ENCODE results near the gene CIB2. TPM values are rescaled to one million over a fixed set of nuclear protein-coding genes. Genes with fewer than 3 reads are reported as not detected.
A peak's percentile ranks its signal among the peaks of the same experiment; 100 is the strongest.

CIB2 gene
- total and polyA plus RNA-seq, 3 donors from 2014 or later: 24.9 to 43.6 (median 34.3) TPM

- H3K27me3 ChIP-seq: no peaks in the 10 kb centered on the region
- peak overlapping the region; percentile 73 to 86 for H3K4me3 ChIP-seq
- H3K9me3 ChIP-seq: no peaks in the 10 kb centered on the region
- H3K36me3 ChIP-seq (ENCODE audit: low read depth, missing control alignments): no peaks in the 10 kb centered on the region
- peak overlapping the region; percentile 77 to 79 for H3K27ac ChIP-seq
- 6 to 14% methylated on average over 8 to 19 of the region's 20 CpGs for WGBS, 2 donors
- no peak for TF ChIP-seq POLR2A (IDR thresholded peaks at IDR 0.05)
- no peak for TF ChIP-seq CTCF (IDR thresholded peaks at IDR 0.05)
- peaks cover 12% of the 10 kb centered on the region for H3K4me1 ChIP-seq
- intact Hi-C loops (cut with DNase I; ENCODE audit: low total_unique reads): no loop called here
- DNase-seq: no peak
Measured at GRCh38 chr15:78149805-78150751, 18.8 kb upstream of the CIB2 start.

- intact Hi-C loops (cut with DNase I; ENCODE audit: low total_unique reads): no loop called here
- peak; percentile 100 for DNase-seq
- TF ChIP-seq CTCF (IDR thresholded peaks at IDR 0.05): no peak
- peak; percentile 54 for TF ChIP-seq POLR2A (IDR thresholded peaks at IDR 0.05)
- Histone ChIP-seq H3K9me3 (no peaks in the 10 kb centered on the region), H3K4me1 (peaks cover 8% of the 10 kb centered on the region), H3K27ac (peak within 1 kb of the TSS; percentile 77 to 79), H3K4me3 (peak within 1 kb of the TSS; percentile 73 to 86), H3K36me3 (ENCODE audit: low read depth, missing control alignments) (no peaks in the 10 kb centered on the region), H3K27me3 (no peaks in the 10 kb centered on the region)
- 0 to 1% methylated on average over 27 to 68 of the region's 79 CpGs for WGBS, 2 donors
Measured at GRCh38 chr15:78149068-78149804, 18.0 kb upstream of the CIB2 start, which contains the start of gene IDH3A. Gene IDH3A, plus strand, starts transcription at chr15:78149362. Its CDS starts 42 bp downstream, at chr15:78149404.

- Histone ChIP-seq H3K36me3 (ENCODE audit: low read depth, missing control alignments) (no peaks in the 10 kb centered on the region), H3K4me1 (peaks cover 8% of the 10 kb centered on the region), H3K27me3 (no peaks in the 10 kb centered on the region), H3K27ac (peak overlapping the region in 1 of 2 donors; percentile 35), H3K4me3 (peak overlapping the region; percentile 73 to 86), H3K9me3 (no peaks in the 10 kb centered on the region)
- 12 to 14% methylated on average over 14 of the region's 14 CpGs for WGBS, 2 donors
- no peak for DNase-seq
- TF ChIP-seq CTCF (IDR thresholded peaks at IDR 0.05) (no peak), POLR2A (IDR thresholded peaks at IDR 0.05) (no peak)
- intact Hi-C loops (cut with DNase I; ENCODE audit: low total_unique reads): no loop called here
Measured at GRCh38 chr15:78148392-78149067, 17.3 kb upstream of the CIB2 start.

- TF ChIP-seq POLR2A (IDR thresholded peaks at IDR 0.05): no peak
- no peak for TF ChIP-seq CTCF (IDR thresholded peaks at IDR 0.05)
- WGBS, 2 donors: 90 to 94% methylated on average over 6 of the region's 6 CpGs
- Histone ChIP-seq H3K9me3 (no peaks in the 10 kb centered on the region), H3K4me1 (peaks cover 8% of the 10 kb centered on the region), H3K27me3 (no peaks in the 10 kb centered on the region), H3K36me3 (ENCODE audit: low read depth, missing control alignments) (no peaks in the 10 kb centered on the region), H3K4me3 (no peak overlapping the region), H3K27ac (no peak overlapping the region)
- intact Hi-C loops (cut with DNase I; ENCODE audit: low total_unique reads): no loop called here
- no peak for DNase-seq
Measured at GRCh38 chr15:78147566-78147965, 16.3 kb upstream of the CIB2 start.
